Measurements from ENCODE around the gene PRR7.

PRR7 gene

DNA sequence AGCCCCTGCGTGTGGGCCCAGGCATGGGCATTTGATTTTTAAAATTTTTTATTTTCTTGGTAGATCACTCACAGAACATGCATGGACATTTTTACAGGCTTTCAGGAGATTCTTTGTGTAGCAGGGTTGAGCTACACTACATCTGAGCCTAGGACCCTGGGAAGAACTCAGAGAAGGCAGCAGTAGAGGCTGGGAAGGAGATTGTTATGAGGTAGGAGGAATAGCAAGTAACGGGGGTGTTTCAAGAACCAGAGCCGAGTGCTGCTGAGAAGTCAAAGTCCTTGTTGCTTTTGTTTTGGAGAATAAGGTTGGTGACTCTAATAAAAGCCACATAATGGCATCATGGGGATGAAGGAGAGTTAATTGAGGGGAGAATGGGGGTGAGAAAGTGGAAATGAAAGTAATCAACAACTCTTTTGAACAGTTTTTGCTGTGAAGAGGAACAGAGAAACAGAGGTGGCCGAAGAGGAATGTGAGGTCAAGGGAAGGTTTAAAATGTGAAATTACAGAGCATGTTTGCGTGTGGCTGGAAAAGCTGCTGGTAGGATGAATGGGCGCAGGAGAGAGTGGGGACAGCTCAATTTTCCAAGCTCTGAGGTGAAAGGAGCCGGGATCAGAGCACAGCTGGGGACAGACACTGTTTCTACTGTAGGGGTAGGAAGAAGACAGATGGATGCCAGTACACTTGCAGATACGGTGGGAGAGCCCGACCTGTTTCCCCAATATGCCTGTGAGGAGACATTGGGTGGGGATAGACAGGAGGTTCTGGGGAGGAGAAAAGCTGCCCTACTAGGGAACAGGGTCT lies 55.5 kb downstream of the PRR7 start:
- no peak for DNase-seq

DNA sequence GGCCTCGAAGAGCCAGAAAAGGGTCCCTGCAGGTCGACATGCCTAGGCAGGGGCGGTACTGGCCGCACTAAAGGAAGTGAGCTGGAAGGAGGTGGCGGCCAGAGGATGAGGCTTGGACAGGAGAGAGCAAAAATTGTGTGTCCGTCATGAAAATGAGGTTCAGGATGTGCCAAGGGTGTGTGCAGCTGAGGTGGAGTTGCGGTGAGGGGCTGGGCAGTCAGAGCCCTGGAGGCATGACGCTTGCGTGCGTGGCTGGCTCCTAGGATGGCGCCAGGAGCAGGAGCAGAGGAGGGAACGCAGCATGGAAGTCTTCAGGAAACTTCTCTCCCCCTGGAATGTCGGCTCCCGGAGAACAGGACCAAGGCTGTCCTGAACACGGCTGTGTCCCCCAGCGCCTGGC lies 56.3 kb downstream of the PRR7 start:
- no peak for DNase-seq

DNA sequence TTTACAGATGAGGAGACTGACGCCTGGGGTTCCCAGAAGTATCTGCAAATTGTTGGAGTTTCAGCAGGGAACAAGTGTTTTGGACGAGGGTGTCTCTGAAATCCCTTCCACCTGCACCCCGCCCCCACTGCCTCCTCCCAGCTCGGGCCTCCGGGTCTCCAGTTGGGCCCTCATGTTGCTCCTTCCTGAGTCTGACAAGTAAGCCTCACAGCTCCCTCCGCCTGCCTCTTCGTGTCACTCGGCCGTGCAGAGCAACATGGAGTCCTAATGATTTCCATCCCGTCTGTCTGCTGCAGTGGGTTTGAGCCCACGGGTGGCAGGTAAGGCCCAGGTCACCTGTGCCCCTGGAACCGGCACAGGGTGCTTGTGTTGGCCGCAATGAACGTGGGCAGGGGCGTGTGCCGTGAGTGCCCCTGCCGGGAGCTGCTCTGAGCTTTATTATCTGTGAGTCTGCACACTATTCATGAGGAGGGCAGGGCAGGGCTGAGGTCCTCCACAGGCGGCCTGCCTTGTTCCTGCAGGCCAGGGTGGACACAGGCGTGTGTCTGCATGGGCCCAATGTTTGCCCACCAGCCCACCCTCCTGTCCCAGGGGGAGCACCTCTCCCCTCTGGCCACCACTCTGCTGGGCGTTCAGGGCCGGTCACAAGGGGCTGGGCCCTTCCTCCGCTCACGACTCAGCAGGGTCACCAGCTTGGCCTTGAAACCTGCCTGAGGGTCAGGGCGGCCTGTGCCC lies 56.9 kb downstream of the PRR7 start:
- no peak for DNase-seq

DNA sequence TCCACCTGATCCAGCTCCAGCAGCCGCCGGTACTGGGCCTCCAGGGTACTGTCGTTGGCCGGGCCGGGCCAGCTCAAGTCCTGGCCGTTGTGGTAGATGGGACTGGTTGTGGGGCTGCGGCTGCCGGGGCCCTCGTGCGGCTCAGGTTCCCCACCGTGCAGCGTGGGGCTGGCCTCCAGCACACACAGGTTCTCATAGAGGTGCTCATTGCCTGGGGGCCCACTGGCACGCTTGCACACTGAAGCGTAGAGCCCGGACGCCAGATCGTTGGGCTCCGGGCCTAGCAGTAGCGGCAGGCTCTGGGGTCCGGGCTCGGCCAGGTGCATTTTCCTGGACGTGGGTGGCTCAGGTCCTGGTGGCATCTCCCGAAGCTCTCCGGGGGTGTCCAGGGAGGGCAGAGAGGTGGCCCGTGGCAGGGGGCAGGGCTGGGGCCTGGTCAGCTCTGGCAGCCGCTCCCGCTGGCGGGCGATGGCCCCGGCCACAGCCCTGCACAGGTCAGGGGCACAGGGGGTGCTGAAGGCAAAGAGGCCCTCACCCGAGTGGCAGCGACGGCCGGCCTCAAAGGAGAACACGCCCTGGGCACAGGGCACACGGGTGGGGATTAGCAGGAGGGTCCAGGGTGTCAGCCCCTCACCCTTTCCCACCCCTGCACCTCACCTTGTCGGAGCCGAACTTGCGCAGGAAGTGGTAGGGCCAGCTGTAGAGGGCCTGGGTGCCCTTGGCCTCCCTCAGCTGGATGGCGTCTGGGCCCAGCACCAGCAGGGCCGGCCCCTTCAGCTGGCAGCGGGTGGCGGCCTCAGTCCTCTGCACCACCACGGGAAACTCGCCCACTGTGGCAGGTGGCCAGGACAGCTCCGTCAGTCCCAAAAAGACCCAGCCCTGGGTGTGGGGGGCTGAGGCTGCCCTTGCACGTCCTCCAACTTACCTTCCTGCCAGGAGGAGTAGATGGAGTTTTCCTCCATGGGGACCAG lies 57.8 kb downstream of the PRR7 start:
- DNase-seq: no peak

DNA sequence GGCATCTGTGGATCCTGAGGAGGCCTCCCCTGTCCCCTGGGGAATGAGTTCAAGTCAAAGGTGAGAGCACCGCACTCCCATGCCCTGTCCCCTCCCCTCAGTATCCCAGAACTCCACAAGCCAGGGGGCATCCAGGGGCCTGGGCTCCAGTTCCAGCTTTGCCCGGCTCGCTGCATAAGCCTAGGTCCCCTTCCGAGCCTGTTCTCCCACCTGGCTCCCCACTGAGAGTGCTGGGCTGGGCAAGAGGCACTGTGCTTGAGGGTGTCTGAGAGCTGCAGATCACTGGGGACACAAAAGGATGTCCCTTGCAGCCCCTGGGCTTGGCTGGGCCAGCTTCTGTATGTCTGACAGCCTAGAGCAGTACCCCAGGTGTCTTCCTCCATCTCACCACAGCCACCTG lies 58.5 kb downstream of the PRR7 start:
- DNase-seq: no peak
